OCI-LY7 (cell line): ENCODE results near the gene APCDD1L. TPM values are rescaled to one million over a fixed set of nuclear protein-coding genes. Genes with fewer than 3 reads are reported as not detected.

Experiments used
- BruUV-seq: library from RNA; stranded (reverse); fragments of 400-500 nt; replicated peaks from 2 replicates; lab custom pipeline; 2021; lab: Mats Ljungman, UMichigan
- CTCF ChIA-PET: fragments of 300-600 bp; sonication (Branson Sonifier 250); formaldehyde crosslinking; loops from one replicate; lab custom pipeline; 2022; ENCODE audit warnings: antibody characterized with exemption; ENCODE audit not compliant: unreplicated experiment; lab: Charles Lee
- POLR2A ChIA-PET: fragments of 300-600 bp; sonication (Branson Sonifier 250); formaldehyde crosslinking; loops from one replicate; lab custom pipeline; 2022; ENCODE audit warnings: antibody characterized with exemption; lab: Charles Lee
- DNase-seq: peaks from one replicate; pipeline ENCODE4 v3.0.0-alpha.2; 2015; ENCODE audit warnings: low spot score
- H2AFZ ChIP-seq: fragments of 200-600 bp; sonication (generic), shearing (Covaris generic); 2 replicates; pipeline ENCODE4 v1.6.1; 2014; ENCODE audit warnings: mild to moderate bottlenecking, antibody characterized with exemption, low read length, moderate library complexity
- H3K27ac ChIP-seq: fragments of 200-600 bp; sonication (generic); 2 replicates; pipeline ENCODE4 v1.5.1; 2014; ENCODE audit warnings: mixed run types, low read depth, mild to moderate bottlenecking, moderate library complexity, low read length, inconsistent platforms; ENCODE audit not compliant: poor library complexity, severe bottlenecking
- H3K36me3 ChIP-seq: fragments of 200-600 bp; sonication (generic); 2 replicates; pipeline ENCODE4 v1.6.1; 2014; ENCODE audit warnings: mild to moderate bottlenecking, antibody characterized with exemption, low read length, moderate library complexity, mixed read lengths; ENCODE audit not compliant: insufficient read depth
- H3K4me1 ChIP-seq: fragments of 200-600 bp; sonication (generic); 2 replicates; pipeline ENCODE4 v1.5.1; 2014; ENCODE audit warnings: mild to moderate bottlenecking, low read length; ENCODE audit not compliant: insufficient read depth, poor library complexity, severe bottlenecking
- H3K4me2 ChIP-seq: fragments of 200-600 bp; sonication (generic); 2 replicates; pipeline ENCODE4 v1.6.1; 2014; ENCODE audit warnings: mild to moderate bottlenecking, low read length
- H3K4me3 ChIP-seq: fragments of 200-600 bp; sonication (generic); 2 replicates; pipeline ENCODE4 v1.5.1; 2014; ENCODE audit warnings: mild to moderate bottlenecking, low read depth, low read length; ENCODE audit not compliant: poor library complexity, severe bottlenecking
- H3K79me2 ChIP-seq: fragments of 200-600 bp; sonication (generic); 2 replicates; pipeline ENCODE4 v1.6.1; 2016; ENCODE audit warnings: low read depth, mild to moderate bottlenecking, low read length, moderate library complexity, mixed read lengths; ENCODE audit not compliant: insufficient read depth
- H3K9me2 ChIP-seq: fragments of 200-600 bp; sonication (generic); 2 replicates; pipeline ENCODE4 v1.6.1; 2016; ENCODE audit warnings: mild to moderate bottlenecking, low read length, mixed read lengths; ENCODE audit not compliant: insufficient read depth
- H3K9me3 ChIP-seq: fragments of 200-600 bp; sonication (generic); 2 replicates; pipeline ENCODE4 v1.6.1; 2014; ENCODE audit warnings: mild to moderate bottlenecking, mixed run types, low read length, mixed read lengths
- H4K20me1 ChIP-seq: fragments of 200-600 bp; sonication (generic); 2 replicates; pipeline ENCODE4 v1.6.1; 2014; ENCODE audit warnings: mild to moderate bottlenecking, antibody characterized with exemption, low read length, moderate library complexity, mixed read lengths; ENCODE audit not compliant: insufficient read depth
- CTCF ChIP-seq: fragments of 200-600 bp; sonication (generic); conservative IDR thresholded peaks from 2 replicates; pipeline ENCODE4 v1.5.1; 2014; ENCODE audit warnings: mild to moderate bottlenecking, antibody characterized with exemption, low read length, moderate library complexity, mixed read lengths
- EZH2phosphoT487 ChIP-seq: fragments of 200-600 bp; sonication (generic); IDR thresholded peaks from 2 replicates; pipeline ENCODE4 v1.6.1; 2018; ENCODE audit warnings: low read depth, borderline replicate concordance, mild to moderate bottlenecking, mixed run types, antibody characterized with exemption, low read length, moderate library complexity, mixed read lengths
- intact Hi-C: fragments of 100-400 bp; cut with micrococcal nuclease; formaldehyde crosslinking; loops from one replicate; pipeline ENCODE4 v1.10.0; 2022; ENCODE audit not compliant: unreplicated experiment
- total RNA-seq, 2 experiments: library from RNA; depleted of rRNA in 1 of 2; stranded (reverse); fragments of >200 nt in 1 of 2; shearing (Covaris generic) in 1 of 2; gene quantifications; 2 replicates each; pipeline ENCODE4 v1.2.3, GENCODE V29; 2014 to 2022

APCDD1L gene
- total RNA-seq, 2 experiments from 2014 or later, result not detected

GRCh38 chr20:58518387-58518786 is 3.2 kb upstream of the APCDD1L start:
- no TSS peak for BruUV-seq
- Histone ChIP-seq H3K79me2 (no peaks in the 10 kb centered on the region), H3K27ac (no peak overlapping the region), H4K20me1 (no peaks in the 10 kb centered on the region), H3K4me2 (no peak overlapping the region), H3K4me3 (no peak overlapping the region), H3K9me3 (no peaks in the 10 kb centered on the region), H3K9me2 (no peaks in the 10 kb centered on the region), H3K4me1 (no peaks in the 10 kb centered on the region), H3K36me3 (no peaks in the 10 kb centered on the region), H2AFZ (no peak overlapping the region)
- TF ChIP-seq CTCF (no peak), EZH2phosphoT487 (no peak)
- ChIA-PET CTCF (no interaction called here), POLR2A (interaction anchor here (0.6 kb wide), 1 partner anchor 39 kb away, joined by 3 read pairs; no protein-coding TSS in a partner anchor)
- DNase-seq, result no peak
- intact Hi-C loops, result no loop called here

GRCh38 chr20:58514321-58515232 is 622 bp downstream of the APCDD1L start:
- Histone ChIP-seq H3K9me2 (no peaks in the 10 kb centered on the region), H3K9me3 (no peaks in the 10 kb centered on the region), H3K4me3 (no peak overlapping the region), H3K79me2 (no peaks in the 10 kb centered on the region), H3K36me3 (no peaks in the 10 kb centered on the region), H4K20me1 (no peaks in the 10 kb centered on the region), H2AFZ (no peak overlapping the region), H3K27ac (no peak overlapping the region), H3K4me1 (no peaks in the 10 kb centered on the region), H3K4me2 (no peak overlapping the region)
- CTCF ChIA-PET, result no interaction called here
- DNase-seq, result no peak
- BruUV-seq, result no TSS peak
- POLR2A ChIA-PET, result no interaction called here
- TF ChIP-seq EZH2phosphoT487 (no peak), CTCF (no peak)
- intact Hi-C loops, result no loop called here
